ENCODE measurements around the gene TRAK2. TPM values are rescaled to one million over a fixed set of nuclear protein-coding genes. Genes with fewer than 3 reads are reported as not detected.
"Not testable (repeated sequence)": the region's sequence is repeated elsewhere in the genome, so short reads cannot be mapped to it uniquely, and the experiment has no call there.

The TRAK2 gene
- total and polyA plus RNA-seq, 11 donors: 41.2 to 201 (median 145) TPM

GRCh38 chr2:201444746-201445465, 6.4 kb downstream of the TRAK2 start:
- H3K27me3 ChIP-seq: no peaks in the 10 kb centered on the region
- no peak for TF ChIP-seq CTCF (IDR thresholded peaks at IDR 0.05)
- no peak for TF ChIP-seq POLR2A (IDR thresholded peaks at IDR 0.05)
- peak overlapping the region in 4 of 12 donors; percentile 7 to 39 (median 18) for H3K27ac ChIP-seq
- H3K9me3 ChIP-seq: no peaks in the 10 kb centered on the region
- H3K4me3 ChIP-seq: no peak overlapping the region
- DNase-seq: no peak
- H3K36me3 ChIP-seq: peaks cover 0 to 12% (median 3%) of the 10 kb centered on the region in 9 donors
- intact Hi-C loops (cut with DNase I): loop anchor here in 1 of 10 donors (5.0 kb wide), 1 partner anchor 38 kb away; no protein-coding TSS in a partner anchor
- no peak for ATAC-seq
- 62 to 70% (median 67%) methylated on average over 3 of the region's 3 CpGs for WGBS, 4 donors
- H3K4me1 ChIP-seq: peaks cover 0 to 91% (median 63%) of the 10 kb centered on the region in 12 donors

GRCh38 chr2:201441409-201441808, 9.8 kb downstream of the TRAK2 start:
- H3K4me3 ChIP-seq: no peak overlapping the region
- TF ChIP-seq CTCF (IDR thresholded peaks at IDR 0.05) (no peak), POLR2A (IDR thresholded peaks at IDR 0.05) (no peak)
- no peaks in the 10 kb centered on the region for H3K9me3 ChIP-seq
- H3K27me3 ChIP-seq: no peaks in the 10 kb centered on the region
- peak in 1 of 4 donors; percentile 8 for ATAC-seq
- DNase-seq: no peak
- intact Hi-C loops (cut with DNase I): no loop called here
- H3K27ac ChIP-seq: peak overlapping the region in 7 of 12 donors; percentile 20 to 62 (median 38)
- peaks cover 0 to 73% (median 45%) of the 10 kb centered on the region in 12 donors for H3K4me1 ChIP-seq
- no peaks in the 10 kb centered on the region for H3K36me3 ChIP-seq
- 55 to 73% (median 56%) methylated on average over 7 of the region's 7 CpGs for WGBS, 4 donors

- 15 to 46% (median 45%) methylated on average over 1 of the region's 1 CpG for WGBS, 4 donors
Observed at GRCh38 chr2:201440182-201440581, 11.1 kb downstream of the TRAK2 start.

GRCh38 chr2:201439336-201439922, 11.8 kb downstream of the TRAK2 start:
- H3K27me3 ChIP-seq; H3K9me3 ChIP-seq; ATAC-seq; H3K36me3 ChIP-seq; DNase-seq; H3K4me3 ChIP-seq; intact Hi-C loops (cut with DNase I): not testable (repeated sequence)
- Histone ChIP-seq H3K4me1 (peaks cover 2 to 66% (median 37%) of the 10 kb centered on the region in 12 donors), H3K27ac (peak overlapping the region in 4 of 12 donors; percentile 25 to 77 (median 46))
- WGBS, 4 donors: 92 to 96% (median 94%) methylated on average over 1 to 2 of the region's 3 CpGs

More at GRCh38 chr2:201440182-201440581, 11.1 kb downstream of the TRAK2 start:
- peak; percentile 73 to 83 (median 78) for ATAC-seq
- Histone ChIP-seq H3K27ac (peak overlapping the region in 10 of 12 donors; percentile 20 to 69 (median 46)), H3K4me1 (peaks cover 2 to 69% (median 38%) of the 10 kb centered on the region in 12 donors), H3K4me3 (no peak overlapping the region), H3K36me3 (no peaks in the 10 kb centered on the region), H3K9me3 (no peaks in the 10 kb centered on the region), H3K27me3 (no peaks in the 10 kb centered on the region)
- TF ChIP-seq POLR2A (IDR thresholded peaks at IDR 0.05) (no peak), CTCF (IDR thresholded peaks at IDR 0.05) (no peak)
- DNase-seq: peak in 1 of 5 donors; percentile 28
- intact Hi-C loops (cut with DNase I): no loop called here

All from heart left ventricle (tissue), 16 donors.